GM18873 (cell line): ENCODE data around the gene CLEC1B.
"Not testable (repeated sequence)": the region's sequence is repeated elsewhere in the genome, so short reads cannot be mapped to it uniquely, and the experiment has no call there.

ENCODE experiments used
- ATAC-seq: cut with Tn5 transposase; IDR thresholded peaks from one replicate; pipeline ENCODE4 v1.9.1; 2021; ENCODE audit warnings: mild to moderate bottlenecking, moderate library complexity, moderate number of reproducible peaks; ENCODE audit not compliant: unreplicated experiment, low FRiP score

CLEC1B gene

GRCh38 chr12:9999016-9999415, at the start of gene CLEC1B:
Gene CLEC1B (minus strand): TSS chr12:9999121. CDS start chr12:9999100, 21 bp downstream.
- no peak for ATAC-seq

GRCh38 chr12:10048526-10048925, 49.6 kb upstream of the CLEC1B start:
- ATAC-seq = no peak

GRCh38 chr12:10042167-10042566, 43.2 kb upstream of the CLEC1B start:
- ATAC-seq = no peak

DNA sequence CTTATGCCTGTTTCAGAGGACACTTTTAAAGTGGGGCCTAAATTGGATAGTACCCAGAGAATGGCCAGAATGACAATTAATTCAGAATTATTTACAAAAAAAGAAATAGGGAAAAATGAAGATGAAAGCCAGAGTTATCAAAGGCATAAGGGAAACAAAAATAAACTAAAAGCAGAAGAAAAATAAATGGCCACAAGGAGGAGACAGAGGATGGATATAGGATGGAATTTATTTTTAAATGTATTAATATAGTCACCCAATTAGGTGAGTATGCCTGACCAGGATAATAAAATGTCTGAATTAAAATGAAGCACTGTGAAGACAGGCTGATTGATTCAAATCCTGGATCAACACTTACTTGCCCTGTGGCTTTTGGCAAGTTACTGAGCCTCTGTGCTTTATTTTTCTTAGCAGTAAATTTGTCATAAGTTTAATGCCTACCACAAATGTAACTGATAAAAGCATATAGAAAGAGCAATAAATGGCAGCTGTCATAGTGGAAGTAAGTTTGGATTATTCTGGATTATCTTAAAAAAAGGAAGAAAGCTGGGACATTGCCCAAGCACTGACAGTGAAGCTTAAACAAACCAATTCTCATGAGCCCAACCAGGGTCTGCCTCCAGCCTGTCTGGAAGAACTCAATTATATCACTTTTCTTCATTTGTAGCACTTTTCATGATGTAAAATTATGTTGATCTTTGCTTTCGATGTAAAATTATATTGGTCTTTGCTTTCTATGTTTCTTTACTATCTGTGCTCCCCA, 35.0 kb upstream of the CLEC1B start:
- ATAC-seq = no peak

DNA sequence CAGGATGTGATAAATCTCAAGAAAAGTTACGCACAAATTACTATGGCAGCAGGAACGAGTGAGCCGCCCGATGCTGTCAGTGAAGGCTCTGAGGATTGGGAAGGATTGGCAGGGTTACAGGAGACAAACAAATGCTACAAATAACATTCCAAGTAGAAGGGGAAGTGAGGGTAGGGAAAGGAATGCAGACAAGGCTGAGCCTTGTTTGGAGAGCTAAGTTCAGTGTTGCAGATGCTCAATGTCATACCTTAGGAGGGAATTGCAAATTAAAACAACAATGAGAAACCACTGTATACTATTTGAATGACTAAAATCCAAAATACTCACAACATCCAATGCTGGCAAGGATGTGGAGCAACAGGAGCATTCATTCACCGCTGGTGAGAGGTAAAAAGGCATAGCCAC, 32.9 kb upstream of the CLEC1B start:
- no peak for ATAC-seq

DNA sequence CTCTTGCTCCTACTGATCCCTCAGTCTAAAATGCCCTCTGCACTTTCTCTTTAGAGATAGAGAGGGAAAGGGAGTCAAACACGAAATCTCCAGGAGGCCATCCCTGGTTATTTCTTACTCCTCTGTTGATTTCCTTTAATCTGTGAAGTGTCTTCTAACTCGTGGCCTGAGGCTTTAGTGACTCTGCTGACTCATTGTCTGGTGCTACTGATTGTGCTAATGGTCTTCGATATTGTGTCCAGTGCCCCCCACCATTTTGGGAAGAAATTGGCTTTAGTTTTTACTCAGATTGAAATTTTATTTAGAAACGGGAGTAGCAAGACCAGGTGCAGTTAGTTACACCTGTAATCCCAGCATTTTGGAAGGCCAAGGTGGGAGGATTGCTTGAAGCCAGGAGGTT, 32.4 kb upstream of the CLEC1B start:
- ATAC-seq = no peak

DNA sequence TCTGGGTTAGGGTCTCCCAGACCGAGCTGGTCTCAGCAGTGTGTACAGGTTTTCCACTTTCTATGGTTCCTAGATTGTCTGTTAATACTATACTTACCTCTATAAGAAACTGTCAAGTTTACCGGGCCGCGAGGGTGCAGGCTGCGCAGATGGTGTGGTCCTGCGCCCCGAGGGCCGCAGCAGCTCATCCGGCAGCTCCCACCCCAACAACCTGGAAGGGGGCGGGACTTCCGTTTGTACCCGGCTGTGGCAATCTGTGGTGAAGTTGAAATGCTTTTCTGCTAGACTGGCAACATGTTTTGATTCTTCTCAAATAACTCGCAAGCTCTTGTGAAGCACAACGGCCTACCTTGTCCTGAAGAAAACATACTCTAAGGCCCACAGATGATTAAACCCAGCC, 31.5 kb upstream of the CLEC1B start, which contains the start of gene CLEC9A:
TSS of gene CLEC9A (plus strand) at position 237 of the 400 bp plus-strand sequence. CDS start 22,006 bp downstream, outside the sequence.
- ATAC-seq = no peak

DNA sequence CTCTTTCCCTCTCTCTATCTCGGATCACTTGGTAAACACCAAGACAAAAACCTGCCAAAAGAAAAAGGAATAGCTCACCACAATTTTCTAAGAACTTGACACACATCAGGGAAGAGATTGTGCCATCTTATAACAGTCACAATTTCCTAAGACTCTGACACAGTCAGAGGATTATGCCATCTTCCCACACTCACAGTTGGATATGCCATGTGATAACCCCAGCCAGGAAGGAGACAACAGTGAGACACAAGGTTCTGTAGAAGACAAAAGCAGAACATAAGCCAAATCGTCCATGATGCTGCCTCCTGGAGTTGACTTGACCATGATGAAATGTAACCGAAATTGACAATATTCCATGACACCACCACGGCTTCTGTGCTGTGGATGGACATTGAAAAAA, 28.8 kb upstream of the CLEC1B start:
- ATAC-seq = no peak

- ATAC-seq = no peak
These were observed 28.4 kb upstream of the CLEC1B start for GRCh38 chr12:10027311-10027710.

DNA sequence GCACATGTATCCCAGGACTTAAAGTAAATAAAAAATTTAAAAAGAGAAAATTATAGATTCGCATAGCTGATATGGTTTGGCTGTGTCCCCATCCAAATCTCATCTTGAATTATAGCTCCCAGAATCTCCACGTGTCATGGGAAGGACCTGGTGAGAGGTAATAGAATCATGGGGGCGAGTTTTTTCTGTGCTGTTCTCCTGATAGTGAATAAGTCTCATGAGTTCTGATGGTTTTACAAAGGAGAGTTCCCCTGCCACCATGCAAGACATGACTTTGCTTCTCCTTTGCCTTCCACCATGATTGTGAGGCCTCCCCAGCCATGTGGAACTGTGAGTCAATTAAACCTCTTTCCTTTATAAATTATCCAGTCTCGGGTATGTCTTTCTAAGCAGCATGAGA, 27.7 kb upstream of the CLEC1B start:
- ATAC-seq = not testable (repeated sequence)

GRCh38 chr12:10025236-10025635, 26.3 kb upstream of the CLEC1B start:
- ATAC-seq = no peak

- no peak for ATAC-seq
These were observed 22.4 kb upstream of the CLEC1B start for GRCh38 chr12:10021342-10021741.

DNA sequence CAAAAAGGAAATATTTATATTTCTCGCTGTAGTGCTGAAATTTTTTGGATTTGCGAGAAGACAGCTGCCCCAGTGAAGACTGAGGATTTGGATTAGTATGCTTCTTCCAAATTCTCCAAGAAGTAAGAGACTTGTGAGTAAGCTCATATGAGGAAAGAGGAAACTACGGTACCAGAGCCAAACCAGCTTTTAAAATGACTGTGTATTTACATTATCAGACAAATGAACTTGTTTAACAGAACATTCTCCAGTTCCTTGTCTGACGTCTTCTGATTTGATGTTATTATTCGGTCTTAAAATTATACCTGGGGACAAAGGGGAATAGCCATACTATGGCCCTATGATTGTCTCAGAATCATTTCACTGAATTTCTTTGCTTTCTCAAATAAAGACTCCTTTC, 19.5 kb upstream of the CLEC1B start:
- no peak for ATAC-seq

GRCh38 chr12:10016881-10017280, 18.0 kb upstream of the CLEC1B start:
- no peak for ATAC-seq

DNA sequence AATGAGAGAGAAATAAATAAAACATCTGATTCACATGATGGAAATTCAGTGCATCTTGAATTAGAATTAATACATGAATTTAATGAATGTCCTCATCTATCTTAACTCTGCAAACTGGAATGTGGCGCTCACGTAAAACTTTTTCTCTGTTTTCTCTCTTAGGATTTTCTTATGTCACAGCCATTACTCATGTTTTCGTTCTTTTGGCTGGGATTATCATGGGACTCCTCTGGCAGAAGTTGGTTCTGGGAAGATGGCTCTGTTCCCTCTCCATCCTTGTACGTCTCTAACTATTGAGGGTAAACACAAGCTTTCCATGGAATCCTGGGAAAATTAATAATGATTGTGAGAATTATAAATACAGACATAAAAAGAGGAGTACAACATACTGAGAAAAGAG, 16.5 kb upstream of the CLEC1B start:
- no peak for ATAC-seq

GRCh38 chr12:10012630-10013330, 13.9 kb upstream of the CLEC1B start:
- no peak for ATAC-seq

GRCh38 chr12:10001171-10001776, 2.4 kb upstream of the CLEC1B start:
- ATAC-seq = no peak

DNA sequence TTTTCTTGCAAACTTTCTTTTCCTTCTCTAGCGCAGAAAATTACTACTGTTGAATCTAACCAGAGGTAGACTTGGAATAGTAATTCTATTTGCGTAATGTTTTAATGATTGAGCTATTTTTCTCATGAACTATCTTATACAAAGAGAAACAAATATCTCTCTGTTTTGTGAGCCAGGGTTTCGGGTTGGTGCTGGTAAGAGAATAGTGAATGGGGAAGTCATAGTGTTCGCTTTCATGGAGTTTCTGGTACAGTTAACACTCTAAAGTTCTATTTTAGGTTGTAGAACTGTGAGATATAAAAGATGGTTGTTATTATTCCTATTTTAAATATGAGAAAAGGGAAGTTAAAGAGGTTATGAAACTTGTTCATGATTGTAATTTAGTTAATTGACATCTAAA, 6.6 kb downstream of the CLEC1B start:
- no peak for ATAC-seq

GRCh38 chr12:9991876-9992275, 7.0 kb downstream of the CLEC1B start:
- ATAC-seq = no peak

- ATAC-seq = no peak
These were observed 18.8 kb downstream of the CLEC1B start for GRCh38 chr12:9980126-9980525.

GRCh38 chr12:9977916-9978315, 21.0 kb downstream of the CLEC1B start:
- ATAC-seq = no peak
